GM19043 (cell line): Measurements from ENCODE around the gene ARHGAP42.
A peak's percentile ranks its signal among the peaks of the same experiment; 100 is the strongest.
"Not testable (repeated sequence)": the region's sequence is repeated elsewhere in the genome, so short reads cannot be mapped to it uniquely, and the experiment has no call there.

Source experiments
- ATAC-seq: cut with Tn5 transposase; IDR thresholded peaks from one replicate; pipeline ENCODE4 v1.9.1; 2021; ENCODE audit warnings: low read depth; ENCODE audit not compliant: unreplicated experiment

Gene ARHGAP42, protein sequence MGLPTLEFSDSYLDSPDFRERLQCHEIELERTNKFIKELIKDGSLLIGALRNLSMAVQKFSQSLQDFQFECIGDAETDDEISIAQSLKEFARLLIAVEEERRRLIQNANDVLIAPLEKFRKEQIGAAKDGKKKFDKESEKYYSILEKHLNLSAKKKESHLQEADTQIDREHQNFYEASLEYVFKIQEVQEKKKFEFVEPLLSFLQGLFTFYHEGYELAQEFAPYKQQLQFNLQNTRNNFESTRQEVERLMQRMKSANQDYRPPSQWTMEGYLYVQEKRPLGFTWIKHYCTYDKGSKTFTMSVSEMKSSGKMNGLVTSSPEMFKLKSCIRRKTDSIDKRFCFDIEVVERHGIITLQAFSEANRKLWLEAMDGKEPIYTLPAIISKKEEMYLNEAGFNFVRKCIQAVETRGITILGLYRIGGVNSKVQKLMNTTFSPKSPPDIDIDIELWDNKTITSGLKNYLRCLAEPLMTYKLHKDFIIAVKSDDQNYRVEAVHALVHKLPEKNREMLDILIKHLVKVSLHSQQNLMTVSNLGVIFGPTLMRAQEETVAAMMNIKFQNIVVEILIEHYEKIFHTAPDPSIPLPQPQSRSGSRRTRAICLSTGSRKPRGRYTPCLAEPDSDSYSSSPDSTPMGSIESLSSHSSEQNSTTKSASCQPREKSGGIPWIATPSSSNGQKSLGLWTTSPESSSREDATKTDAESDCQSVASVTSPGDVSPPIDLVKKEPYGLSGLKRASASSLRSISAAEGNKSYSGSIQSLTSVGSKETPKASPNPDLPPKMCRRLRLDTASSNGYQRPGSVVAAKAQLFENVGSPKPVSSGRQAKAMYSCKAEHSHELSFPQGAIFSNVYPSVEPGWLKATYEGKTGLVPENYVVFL

DNA sequence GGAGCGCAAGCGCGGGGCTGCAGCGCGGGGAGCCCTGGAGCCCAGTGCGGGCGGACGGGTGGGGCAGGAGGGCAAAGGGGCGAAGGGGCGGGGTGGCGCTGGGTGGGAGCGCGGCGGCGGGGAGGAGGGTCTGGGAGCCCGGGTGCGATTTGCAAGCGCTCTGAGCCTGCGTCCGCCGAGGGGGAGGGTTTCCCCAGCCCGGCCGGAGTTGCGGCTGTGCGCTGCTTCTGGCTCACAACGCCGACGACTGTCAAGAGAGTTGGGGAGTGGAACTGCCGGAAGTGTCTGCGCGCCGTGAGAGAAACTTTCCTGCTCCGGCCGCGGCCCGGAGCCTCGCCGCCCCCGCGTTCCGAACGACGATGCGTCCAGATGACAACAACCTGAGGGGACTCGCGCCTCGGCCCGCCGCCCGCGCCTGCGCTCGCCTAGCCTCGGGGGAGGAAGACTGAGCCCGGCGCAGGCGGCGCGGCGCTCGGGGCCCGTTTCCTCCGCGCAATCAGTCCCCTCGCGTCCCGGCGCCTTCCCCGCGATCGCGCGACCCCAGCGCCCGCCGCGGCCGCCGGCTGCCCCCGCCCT is at the start of gene ARHGAP42:
ARHGAP42 (plus strand) TSS at position 235 of the 576 bp plus-strand sequence. CDS start 391 bp downstream, outside the sequence.
- peak; percentile 60 for ATAC-seq

DNA sequence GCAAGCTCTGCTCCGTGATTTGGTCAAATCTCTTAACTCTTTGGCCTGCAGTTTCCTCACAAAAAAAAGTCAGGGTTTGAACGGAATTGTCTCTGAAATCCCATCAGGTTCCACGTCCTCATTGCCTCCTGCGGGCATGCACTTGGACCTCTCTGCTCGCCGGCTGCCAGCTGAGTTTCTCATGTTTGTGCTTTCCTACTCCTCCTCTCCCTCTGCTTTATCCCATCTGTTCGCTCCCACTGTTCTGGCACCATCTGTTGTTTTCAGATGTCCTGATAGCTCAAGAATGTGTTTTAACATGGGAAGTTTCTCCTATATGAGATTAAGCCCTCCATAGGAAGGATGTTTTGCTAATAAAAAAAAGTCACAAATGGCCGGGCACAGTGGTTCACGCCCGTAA is 49.4 kb upstream of the ARHGAP42 start:
- no peak for ATAC-seq

DNA sequence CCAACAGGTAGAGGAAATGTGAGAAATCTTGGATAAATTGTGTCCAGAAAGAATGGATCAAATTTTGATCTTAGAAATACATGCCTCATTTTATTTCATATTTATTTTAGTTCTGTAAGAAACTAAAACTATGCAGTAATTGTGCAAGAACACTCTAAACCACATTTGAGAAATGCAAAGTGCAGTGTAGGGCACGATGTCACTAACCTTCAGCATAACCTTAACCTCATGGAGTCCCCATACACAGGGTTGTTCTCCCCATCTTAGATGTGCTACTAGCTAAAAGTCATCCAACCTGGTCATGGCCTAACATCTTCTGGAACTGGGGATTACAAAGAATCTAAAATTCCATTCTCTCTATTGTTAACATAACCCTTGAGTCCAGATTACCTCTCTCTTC is 48.4 kb upstream of the ARHGAP42 start:
- ATAC-seq: no peak

GRCh38 chr11:100639140-100639539 is 47.9 kb upstream of the ARHGAP42 start:
- no peak for ATAC-seq

GRCh38 chr11:100640071-100640470 is 47.0 kb upstream of the ARHGAP42 start:
- no peak for ATAC-seq

- ATAC-seq: no peak
Observed at GRCh38 chr11:100640646-100641045, 46.4 kb upstream of the ARHGAP42 start.

GRCh38 chr11:100641456-100641855 is 45.6 kb upstream of the ARHGAP42 start:
- ATAC-seq: no peak

DNA sequence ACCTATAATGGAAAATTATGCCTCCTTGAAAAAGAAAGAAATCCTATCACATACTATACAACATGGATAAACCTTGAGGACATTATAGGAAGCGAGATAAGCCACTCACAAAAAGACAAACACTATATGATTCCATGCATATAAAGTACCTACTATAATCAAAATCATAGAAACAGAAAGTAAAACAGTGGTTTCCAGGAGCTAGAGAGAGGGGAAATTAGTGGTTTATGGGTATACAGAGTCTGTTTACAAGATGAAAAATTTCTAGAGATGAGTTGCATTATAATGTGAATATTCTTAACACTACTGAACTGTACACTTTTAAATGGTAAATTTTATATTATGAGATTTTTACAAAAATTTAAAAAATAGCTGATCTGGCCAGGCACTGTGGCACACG is 40.5 kb upstream of the ARHGAP42 start:
- ATAC-seq: no peak

DNA sequence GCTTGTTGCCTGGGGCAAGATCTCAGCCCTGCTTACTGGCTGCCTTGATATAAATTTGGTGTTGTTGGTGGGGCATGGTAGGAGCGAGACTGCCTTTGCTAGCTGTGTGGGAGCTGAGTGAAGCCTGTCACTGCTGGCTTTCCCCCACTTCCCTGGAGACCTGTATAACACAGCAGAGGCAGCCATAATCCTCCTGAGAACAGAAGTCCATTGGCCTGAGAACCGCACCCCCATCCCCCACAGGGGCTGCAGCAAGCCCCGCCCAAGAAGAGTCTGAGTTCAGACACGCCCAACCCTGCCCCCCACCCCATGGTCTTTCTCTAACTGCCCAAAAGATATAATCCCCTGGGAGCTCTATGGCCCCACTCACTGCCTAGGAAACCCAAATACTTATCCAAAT is 39.2 kb upstream of the ARHGAP42 start:
- ATAC-seq: no peak

DNA sequence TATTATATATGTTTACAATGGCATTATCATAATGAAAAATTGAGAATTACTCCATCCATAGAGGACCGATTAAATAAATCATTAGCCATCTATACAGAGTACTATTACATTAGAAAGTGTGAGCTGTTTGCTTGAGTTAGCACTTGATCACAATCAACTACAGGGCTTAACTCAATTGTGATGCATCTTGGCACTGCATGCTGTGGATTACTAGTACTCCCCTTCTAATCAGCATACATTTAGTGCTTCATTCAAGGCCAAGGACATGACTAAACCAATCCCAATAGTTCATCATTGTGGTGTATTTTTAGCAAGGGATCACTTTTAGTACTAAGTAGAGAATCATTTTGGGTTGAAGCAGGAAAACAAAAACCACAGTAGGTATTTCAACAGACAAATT is 23.5 kb upstream of the ARHGAP42 start:
- no peak for ATAC-seq

- ATAC-seq: no peak
Observed at GRCh38 chr11:100663996-100664395, 23.1 kb upstream of the ARHGAP42 start.

GRCh38 chr11:100666816-100667215 is 20.3 kb upstream of the ARHGAP42 start:
- ATAC-seq: not testable (repeated sequence)

DNA sequence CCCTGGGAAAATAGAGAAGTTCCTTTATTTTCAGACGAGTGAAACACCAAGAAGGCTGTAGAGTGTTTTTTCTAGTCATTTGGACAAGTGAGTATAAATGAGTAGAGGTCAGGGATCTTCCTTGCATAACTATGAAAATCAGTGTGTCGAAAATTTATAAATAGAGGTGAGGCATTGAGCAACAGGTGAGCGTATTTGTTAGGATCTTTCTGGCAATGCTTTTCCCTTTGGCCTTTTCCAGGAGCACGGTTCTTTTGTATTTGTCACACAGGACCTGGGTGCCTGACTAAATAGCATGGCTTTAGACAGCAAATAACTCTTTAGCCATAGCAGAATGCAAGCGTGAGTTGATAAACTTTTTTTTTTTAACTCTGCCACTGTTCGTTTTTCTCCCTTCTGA is 19.6 kb upstream of the ARHGAP42 start:
- no peak for ATAC-seq

- ATAC-seq: no peak
Observed at GRCh38 chr11:100670140-100670539, 16.9 kb upstream of the ARHGAP42 start.

DNA sequence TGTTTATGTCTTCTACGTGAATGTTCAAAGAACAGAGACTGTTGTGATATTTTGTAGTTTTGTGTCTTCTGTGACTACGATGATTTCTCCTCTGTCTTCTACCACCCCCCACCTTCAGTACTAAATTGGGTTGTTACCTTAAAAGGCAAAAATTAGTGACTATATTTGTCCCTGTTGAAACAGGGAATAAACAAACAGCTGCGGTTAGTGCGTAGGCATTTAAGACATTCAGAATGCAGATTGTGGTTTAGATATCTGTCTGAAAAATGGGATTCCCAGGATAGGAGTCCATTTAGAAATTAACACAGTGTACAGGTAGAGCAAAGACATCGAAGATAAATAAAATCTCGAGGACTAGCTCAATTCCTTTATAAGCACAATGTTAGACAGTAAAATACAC is 15.6 kb upstream of the ARHGAP42 start:
- no peak for ATAC-seq

- ATAC-seq: no peak
Observed at GRCh38 chr11:100672498-100673033, 14.5 kb upstream of the ARHGAP42 start.

- ATAC-seq: no peak
Observed at GRCh38 chr11:100673063-100673462, 14.0 kb upstream of the ARHGAP42 start.

DNA sequence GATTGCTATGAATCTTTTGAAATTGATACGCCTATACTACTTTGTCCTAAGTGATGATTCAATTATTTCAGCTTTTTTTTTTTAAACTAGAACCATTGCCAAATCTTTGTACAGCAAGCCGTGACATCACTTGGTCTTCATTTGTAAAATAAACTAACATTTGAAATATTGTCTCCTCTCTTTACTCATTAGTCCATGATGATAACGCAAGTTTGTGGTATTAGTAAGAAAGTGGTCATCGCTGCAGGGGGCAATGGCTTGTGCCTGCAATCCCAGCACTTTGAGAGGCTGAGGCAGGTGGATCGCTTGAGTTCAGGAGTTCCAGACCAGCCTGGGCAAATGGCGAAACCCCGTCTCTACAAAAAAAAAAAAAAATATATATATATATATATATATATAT is 12.9 kb upstream of the ARHGAP42 start:
- no peak for ATAC-seq

DNA sequence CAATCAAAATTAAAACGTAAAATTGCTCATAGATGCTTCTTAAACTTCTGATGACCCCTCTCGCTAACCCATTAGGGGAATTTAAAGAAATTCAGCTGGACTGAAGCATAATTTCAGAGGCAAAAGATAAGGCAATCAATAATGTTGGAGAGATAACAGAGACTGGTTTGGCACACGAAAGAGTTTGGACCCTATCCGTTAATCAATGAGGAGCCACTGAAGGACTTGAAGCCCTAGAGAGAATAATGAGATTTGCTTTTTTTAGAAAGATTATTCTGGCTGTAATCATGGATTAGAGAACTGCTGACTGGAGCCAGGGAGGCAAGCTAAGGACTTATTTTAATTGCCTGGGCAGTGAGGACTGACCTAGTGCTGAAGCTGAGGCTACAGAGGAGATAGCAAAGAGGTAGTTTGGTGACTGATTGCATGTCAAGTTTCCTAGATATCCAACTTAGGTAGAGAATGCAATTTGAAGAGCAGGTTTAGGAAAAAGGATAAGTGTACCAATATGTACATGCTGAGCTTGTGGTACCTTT is 11.9 kb upstream of the ARHGAP42 start:
- no peak for ATAC-seq

GRCh38 chr11:100676901-100677300 is 10.2 kb upstream of the ARHGAP42 start:
- no peak for ATAC-seq

GRCh38 chr11:100677796-100678195 is 9.3 kb upstream of the ARHGAP42 start:
- no peak for ATAC-seq
